GM18873 (cell line): Measurements from ENCODE around the gene SPEM2.

Experiments used
- ATAC-seq: cut with Tn5 transposase; IDR thresholded peaks from one replicate; pipeline ENCODE4 v1.9.1; 2021; ENCODE audit warnings: mild to moderate bottlenecking, moderate library complexity, moderate number of reproducible peaks; ENCODE audit not compliant: unreplicated experiment, low FRiP score

The SPEM2 gene

GRCh38 chr17:7425316-7425715 is at the start of gene SPEM2:
TSS of gene SPEM2 (plus strand) at chr17:7425616. CDS start at chr17:7425689, 73 bp downstream.
- no peak for ATAC-seq

GRCh38 chr17:7379134-7379533 is 46.3 kb upstream of the SPEM2 start:
- ATAC-seq: no peak

- no peak for ATAC-seq
These were observed 45.1 kb upstream of the SPEM2 start for GRCh38 chr17:7380321-7380720.

GRCh38 chr17:7380855-7381683 is 44.3 kb upstream of the SPEM2 start, which contains the start of gene TNK1:
TSS of gene TNK1 (plus strand) at chr17:7381089. CDS start at chr17:7382927, 1,838 bp downstream.
- ATAC-seq: no peak

- no peak for ATAC-seq
These were observed 42.5 kb upstream of the SPEM2 start for GRCh38 chr17:7382901-7383300.

GRCh38 chr17:7383371-7383741 is 42.1 kb upstream of the SPEM2 start:
- ATAC-seq: no peak

- no peak for ATAC-seq
These were observed 41.5 kb upstream of the SPEM2 start for GRCh38 chr17:7383742-7384488.

- no peak for ATAC-seq
These were observed 40.8 kb upstream of the SPEM2 start for GRCh38 chr17:7384489-7385081.

GRCh38 chr17:7388856-7389255 is 36.6 kb upstream of the SPEM2 start:
- ATAC-seq: no peak

- no peak for ATAC-seq
These were observed 35.2 kb upstream of the SPEM2 start for GRCh38 chr17:7389924-7390910.

- ATAC-seq: no peak
These were observed 34.1 kb upstream of the SPEM2 start for GRCh38 chr17:7391307-7391706.

- ATAC-seq: no peak
These were observed 32.5 kb upstream of the SPEM2 start for GRCh38 chr17:7392696-7393612.

GRCh38 chr17:7393613-7394451 is 31.6 kb upstream of the SPEM2 start:
- ATAC-seq: peak; percentile 19

GRCh38 chr17:7394452-7395191 is 30.8 kb upstream of the SPEM2 start, which contains the start of gene PLSCR3:
TSS of gene PLSCR3 (minus strand) at chr17:7394525. CDS start at chr17:7394110, 415 bp downstream.
- ATAC-seq: peak; percentile 47

- no peak for ATAC-seq
These were observed 29.3 kb upstream of the SPEM2 start for GRCh38 chr17:7396147-7396546.

GRCh38 chr17:7398612-7399011 is 26.8 kb upstream of the SPEM2 start:
- no peak for ATAC-seq

GRCh38 chr17:7403043-7403726 is 22.2 kb upstream of the SPEM2 start:
- no peak for ATAC-seq
